Neural cell (in vitro differentiated cells): ENCODE results near the gene ECE1.

Experiments
- EP300 ChIP-seq: fragments of 450-650 bp; conservative IDR thresholded peaks from 2 replicates; pipeline ENCODE4 v1.6.1; 2014; ENCODE audit warnings: antibody characterized with exemption, mild to moderate bottlenecking, moderate library complexity; ENCODE audit not compliant: poor library complexity, severe bottlenecking
- EZH2 ChIP-seq: fragments of 200-600, 300-800 bp; shearing (Covaris generic), sonication (generic); IDR thresholded peaks from 2 replicates; pipeline ENCODE4 v1.6.1; 2014; ENCODE audit warnings: antibody characterized with exemption, low read length, borderline replicate concordance, mild to moderate bottlenecking; ENCODE audit not compliant: insufficient read depth, poor library complexity, severe bottlenecking
- MXI1 ChIP-seq: fragments of 450-650 bp; conservative IDR thresholded peaks from 2 replicates; pipeline ENCODE4 v1.6.1; 2014; ENCODE audit warnings: antibody characterized with exemption, mild to moderate bottlenecking; ENCODE audit not compliant: poor library complexity, severe bottlenecking

DNA sequence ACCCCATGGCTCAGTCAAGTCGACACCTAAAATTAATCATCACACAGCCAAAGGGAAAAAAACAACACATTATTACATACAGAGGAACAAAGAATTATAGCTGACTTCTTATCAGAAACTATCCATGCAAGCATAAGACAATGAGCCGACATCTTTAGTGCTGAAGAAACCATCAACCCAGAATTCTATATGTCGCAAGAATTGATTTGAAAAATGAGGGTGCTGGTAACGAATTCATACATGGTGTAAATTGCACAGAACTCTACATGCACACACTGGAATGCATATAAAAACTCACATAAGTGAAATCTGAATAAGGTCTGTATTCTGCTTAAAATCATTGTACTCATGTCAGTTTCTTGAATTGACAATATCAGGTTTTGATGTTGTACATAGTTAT lies 88.6 kb downstream of the ECE1 start:
- TF ChIP-seq EP300 (no peak), MXI1 (no peak), EZH2 (no peak)
